Measurements from ENCODE around the gene ANKIB1. TPM values are rescaled to one million over a fixed set of nuclear protein-coding genes. Genes with fewer than 3 reads are reported as not detected.

ANKIB1 gene, protein sequence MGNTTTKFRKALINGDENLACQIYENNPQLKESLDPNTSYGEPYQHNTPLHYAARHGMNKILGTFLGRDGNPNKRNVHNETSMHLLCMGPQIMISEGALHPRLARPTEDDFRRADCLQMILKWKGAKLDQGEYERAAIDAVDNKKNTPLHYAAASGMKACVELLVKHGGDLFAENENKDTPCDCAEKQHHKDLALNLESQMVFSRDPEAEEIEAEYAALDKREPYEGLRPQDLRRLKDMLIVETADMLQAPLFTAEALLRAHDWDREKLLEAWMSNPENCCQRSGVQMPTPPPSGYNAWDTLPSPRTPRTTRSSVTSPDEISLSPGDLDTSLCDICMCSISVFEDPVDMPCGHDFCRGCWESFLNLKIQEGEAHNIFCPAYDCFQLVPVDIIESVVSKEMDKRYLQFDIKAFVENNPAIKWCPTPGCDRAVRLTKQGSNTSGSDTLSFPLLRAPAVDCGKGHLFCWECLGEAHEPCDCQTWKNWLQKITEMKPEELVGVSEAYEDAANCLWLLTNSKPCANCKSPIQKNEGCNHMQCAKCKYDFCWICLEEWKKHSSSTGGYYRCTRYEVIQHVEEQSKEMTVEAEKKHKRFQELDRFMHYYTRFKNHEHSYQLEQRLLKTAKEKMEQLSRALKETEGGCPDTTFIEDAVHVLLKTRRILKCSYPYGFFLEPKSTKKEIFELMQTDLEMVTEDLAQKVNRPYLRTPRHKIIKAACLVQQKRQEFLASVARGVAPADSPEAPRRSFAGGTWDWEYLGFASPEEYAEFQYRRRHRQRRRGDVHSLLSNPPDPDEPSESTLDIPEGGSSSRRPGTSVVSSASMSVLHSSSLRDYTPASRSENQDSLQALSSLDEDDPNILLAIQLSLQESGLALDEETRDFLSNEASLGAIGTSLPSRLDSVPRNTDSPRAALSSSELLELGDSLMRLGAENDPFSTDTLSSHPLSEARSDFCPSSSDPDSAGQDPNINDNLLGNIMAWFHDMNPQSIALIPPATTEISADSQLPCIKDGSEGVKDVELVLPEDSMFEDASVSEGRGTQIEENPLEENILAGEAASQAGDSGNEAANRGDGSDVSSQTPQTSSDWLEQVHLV
- total RNA-seq = 11.3 and 17.2 TPM in 2 replicates
- polyA plus RNA-seq = 5.6 and 6.3 TPM in 2 replicates

DNA sequence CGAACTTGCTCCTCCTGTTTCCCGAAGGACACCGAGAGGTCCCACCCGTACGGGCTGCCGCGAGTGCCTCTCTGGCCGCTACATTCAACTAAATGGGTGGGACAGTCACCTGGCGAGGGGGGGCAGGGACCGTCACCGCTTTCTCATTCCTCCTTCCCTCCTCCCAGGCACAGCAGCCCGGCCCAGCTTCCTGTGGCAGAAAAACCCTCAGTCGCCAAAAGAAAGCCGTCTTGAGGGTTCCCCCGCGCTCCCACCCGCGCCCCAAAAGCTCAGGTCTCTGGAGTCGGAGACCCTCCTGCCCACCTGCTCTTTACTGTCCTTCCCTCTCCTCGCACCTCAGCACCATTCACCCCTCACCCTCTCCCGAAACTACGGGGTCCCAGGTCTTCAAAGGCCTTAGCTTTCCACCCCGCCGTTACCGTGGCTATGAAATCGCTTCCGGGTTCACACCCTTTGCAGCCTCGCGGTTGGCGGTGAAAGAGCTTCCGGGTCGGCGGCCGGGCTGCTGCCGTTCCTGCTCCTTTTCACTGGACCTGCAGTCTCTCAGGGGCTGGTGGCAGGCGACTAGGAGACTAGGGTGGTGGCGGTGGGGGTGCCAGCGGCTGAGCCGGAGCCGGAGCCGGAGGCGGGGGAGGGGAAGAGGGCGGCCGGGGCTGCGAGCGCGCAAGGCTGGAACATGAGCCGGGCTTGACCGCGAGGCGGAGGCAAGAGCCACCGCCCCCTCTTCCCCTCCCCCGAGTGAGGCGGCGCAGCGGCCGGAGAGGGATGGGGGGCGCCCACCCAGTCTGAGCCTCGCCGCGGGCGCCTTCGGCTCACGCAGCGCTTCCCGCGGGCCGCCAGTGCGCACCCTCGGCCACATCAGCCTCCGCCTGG is at the start of gene ANKIB1, which contains the start of gene KRIT1:
ANKIB1 (plus strand) TSS at position 488 of the 873 bp plus-strand sequence. CDS start 49,005 bp downstream, outside the sequence.
KRIT1 (minus strand) TSS at position 428 of the 873 bp plus-strand sequence. CDS start 3,779 bp downstream, outside the sequence.
- Histone ChIP-seq H3K36me3 (peaks cover 7% of the 10 kb centered on the region), H3K4me3 (peak within 1 kb of the TSS; percentile 75), H3K27me3 (no peaks in the 10 kb centered on the region), H3K4me1 (ENCODE audit: low read depth) (peaks cover 24% of the 10 kb centered on the region), H3K9me3 (ENCODE audit: low read depth) (no peaks in the 10 kb centered on the region), H3K27ac (peak within 1 kb of the TSS; percentile 94)
- TF ChIP-seq CTCF (IDR thresholded peaks at IDR 0.05; ENCODE audit: low read depth, low read length) = peak; percentile 12
- DNase-seq (ENCODE audit: low read depth in 1 of 2, low spot score in 1 of 2) = peak; percentile 84 to 92

DNA sequence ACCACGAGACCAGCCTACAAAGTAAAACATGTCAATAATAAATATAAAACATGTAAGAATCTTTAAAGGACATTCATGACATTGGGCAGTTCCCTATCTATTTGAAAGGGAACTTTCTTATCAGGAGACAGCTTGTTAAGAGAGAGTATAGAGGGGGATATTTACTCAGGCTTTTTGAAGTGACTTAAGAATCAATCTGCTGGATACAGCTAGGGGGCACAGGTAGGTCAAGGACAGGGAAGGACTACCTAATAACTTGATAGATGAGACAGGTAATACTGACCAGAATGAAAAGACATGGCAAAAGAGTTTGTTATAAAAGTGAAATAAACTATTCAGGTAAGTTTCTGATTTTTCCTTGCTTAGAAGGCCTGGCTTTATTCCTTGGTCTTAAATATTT is 45.0 kb upstream of the ANKIB1 start:
- no peak for DNase-seq (ENCODE audit: low read depth in 1 of 2, low spot score in 1 of 2)
- no peak for TF ChIP-seq CTCF (IDR thresholded peaks at IDR 0.05; ENCODE audit: low read depth, low read length)

DNA sequence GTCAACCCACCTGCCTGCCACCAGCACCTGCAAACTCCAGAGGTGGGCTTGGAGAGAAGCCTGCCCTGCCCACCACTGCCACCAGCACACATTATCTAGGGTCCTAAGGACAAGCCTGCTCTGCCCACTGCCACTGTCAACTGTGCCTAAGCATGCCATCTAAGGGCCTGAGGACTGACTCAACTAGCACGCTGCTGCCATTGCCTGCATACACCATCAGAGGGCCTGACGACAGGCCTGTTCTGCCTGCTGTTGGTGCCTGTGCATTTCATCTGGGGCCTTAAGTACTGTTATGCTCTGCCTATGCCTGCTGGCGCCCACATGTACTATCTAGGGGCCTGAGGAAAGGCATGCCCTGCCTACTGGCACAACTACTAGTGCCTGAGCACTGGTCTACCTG is 39.8 kb upstream of the ANKIB1 start:
- no peak overlapping the region for H3K4me3 ChIP-seq
- no peak for DNase-seq (ENCODE audit: low read depth in 1 of 2, low spot score in 1 of 2)
- no peak for TF ChIP-seq CTCF (IDR thresholded peaks at IDR 0.05; ENCODE audit: low read depth, low read length)
- H3K4me1 ChIP-seq (ENCODE audit: low read depth) = peaks cover 3% of the 10 kb centered on the region
- H3K27ac ChIP-seq = no peak overlapping the region
- H3K36me3 ChIP-seq = peaks cover 11% of the 10 kb centered on the region
- no peaks in the 10 kb centered on the region for H3K27me3 ChIP-seq
- H3K9me3 ChIP-seq (ENCODE audit: low read depth) = no peaks in the 10 kb centered on the region

More for the DNA sequence above, 45.0 kb upstream of the ANKIB1 start:
- peaks cover 13% of the 10 kb centered on the region for H3K36me3 ChIP-seq
- H3K9me3 ChIP-seq (ENCODE audit: low read depth) = no peaks in the 10 kb centered on the region
- no peak overlapping the region for H3K4me3 ChIP-seq
- H3K27me3 ChIP-seq = no peaks in the 10 kb centered on the region
- H3K27ac ChIP-seq = peak overlapping the region; percentile 3
- peaks cover 7% of the 10 kb centered on the region for H3K4me1 ChIP-seq (ENCODE audit: low read depth)

- no peak for DNase-seq (ENCODE audit: low read depth in 1 of 2, low spot score in 1 of 2)
- H3K9me3 ChIP-seq (ENCODE audit: low read depth) = no peaks in the 10 kb centered on the region
- H3K27ac ChIP-seq = no peak overlapping the region
- H3K36me3 ChIP-seq = peaks cover 16% of the 10 kb centered on the region
- no peak overlapping the region for H3K4me3 ChIP-seq
- H3K27me3 ChIP-seq = no peaks in the 10 kb centered on the region
- no peak for TF ChIP-seq CTCF (IDR thresholded peaks at IDR 0.05; ENCODE audit: low read depth, low read length)
- H3K4me1 ChIP-seq (ENCODE audit: low read depth) = no peaks in the 10 kb centered on the region
Measured at GRCh38 chr7:92206672-92207071, 39.1 kb upstream of the ANKIB1 start.
